SH-SY5Y (cell line): ENCODE data around the gene C18orf63.

ENCODE experiments used
- GATA2 ChIP-seq: IDR thresholded peaks from 2 replicates; pipeline ENCODE4 v1.6.1; 2011; ENCODE audit warnings: mild to moderate bottlenecking, low read depth, low read length
- GATA3 ChIP-seq: IDR thresholded peaks from 2 replicates; pipeline ENCODE4 v1.6.1; 2011; ENCODE audit warnings: low read depth, mild to moderate bottlenecking, low read length, moderate library complexity

DNA sequence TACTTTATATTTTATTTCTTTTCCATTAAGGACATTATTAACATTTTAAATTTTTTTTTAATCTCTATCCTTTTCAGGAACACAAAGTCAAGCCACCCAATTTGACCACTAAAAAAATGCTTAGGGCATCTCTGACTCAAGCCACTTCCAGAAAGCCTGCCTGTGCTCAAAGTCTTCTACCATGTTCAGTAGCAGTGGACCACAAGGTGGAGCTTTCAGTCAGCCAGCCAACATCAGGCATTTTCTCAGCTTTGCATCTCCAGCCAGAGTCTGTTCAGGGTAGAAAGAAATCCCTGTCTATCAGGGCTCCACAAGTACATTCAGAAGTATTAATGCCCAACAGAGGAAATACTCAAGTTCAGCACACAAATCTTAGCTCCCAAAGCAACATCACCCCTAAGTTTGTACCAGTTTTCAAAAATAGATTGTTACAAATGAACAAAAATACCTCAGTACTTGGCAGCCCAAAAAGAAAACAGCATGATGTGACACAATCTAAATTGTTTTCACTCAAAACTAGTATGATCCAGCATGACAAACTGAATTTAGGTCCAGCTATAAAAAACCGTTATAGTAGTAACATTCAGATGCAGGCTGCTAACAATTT, 37.6 kb downstream of the C18orf63 start:
- TF ChIP-seq GATA2 = no peak
- no peak for TF ChIP-seq GATA3
